HEK293T (cell line): ENCODE measurements around the gene CLIP1.
A peak's percentile ranks its signal among the peaks of the same experiment; 100 is the strongest.
"Not testable (repeated sequence)": the region's sequence is repeated elsewhere in the genome, so short reads cannot be mapped to it uniquely, and the experiment has no call there.

Experiments
- CTCF ChIA-PET: fragments of 350-600 bp; formaldehyde crosslinking; extraction: SDS; loops from one replicate; lab custom pipeline; 2021; ENCODE audit warnings: antibody characterized with exemption, inconsistent platforms; lab: Yijun Ruan, JAX
- POLR2A ChIA-PET: fragments of 350-600 bp; formaldehyde crosslinking; extraction: SDS; loops from one replicate; lab custom pipeline; 2020; ENCODE audit warnings: antibody characterized with exemption, inconsistent platforms; lab: Yijun Ruan, JAX
- DNase-seq: peaks from one replicate; pipeline ENCODE4 v3.0.0; 2012; ENCODE audit warnings: mixed read lengths; ENCODE audit errors: extremely low spot score
- ARNT ChIP-seq: fragments of 450-650 bp; IDR thresholded peaks from 2 replicates; pipeline ENCODE4 v1.6.1; 2017; ENCODE audit warnings: mild to moderate bottlenecking
- BHLHE40 ChIP-seq: fragments of 450-650 bp; IDR thresholded peaks from 2 replicates; pipeline ENCODE4 v1.6.1; 2016; ENCODE audit warnings: mild to moderate bottlenecking, moderate library complexity, borderline replicate concordance
- CTBP1 ChIP-seq: fragments of 450-650 bp; IDR thresholded peaks from 2 replicates; pipeline ENCODE4 v1.6.1; 2016; ENCODE audit warnings: borderline replicate concordance
- ELF4 ChIP-seq: fragments of 450-650 bp; IDR thresholded peaks from 2 replicates; pipeline ENCODE4 v1.6.1; 2017; ENCODE audit warnings: antibody characterized with exemption
- FOXA1 ChIP-seq: fragments of 450-650 bp; IDR thresholded peaks from 2 replicates; pipeline ENCODE4 v1.6.1; 2016; ENCODE audit warnings: mild to moderate bottlenecking
- FOXK2 ChIP-seq: fragments of 450-650 bp; IDR thresholded peaks from 2 replicates; pipeline ENCODE4 v1.6.1; 2016; ENCODE audit warnings: mild to moderate bottlenecking
- FOXM1 ChIP-seq: fragments of 450-650 bp; IDR thresholded peaks from 2 replicates; pipeline ENCODE4 v1.6.1; 2017; ENCODE audit warnings: mild to moderate bottlenecking, borderline replicate concordance
- HDGF ChIP-seq: fragments of 450-650 bp; IDR thresholded peaks from 2 replicates; pipeline ENCODE4 v1.6.1; 2017; ENCODE audit warnings: antibody characterized with exemption, borderline replicate concordance
- L3MBTL2 ChIP-seq: fragments of 450-650 bp; conservative IDR thresholded peaks from 2 replicates; pipeline ENCODE4 v1.6.1; 2016; ENCODE audit warnings: mild to moderate bottlenecking
- LEF1 ChIP-seq: fragments of 450-650 bp; IDR thresholded peaks from 2 replicates; pipeline ENCODE4 v1.6.1; 2017; ENCODE audit warnings: mild to moderate bottlenecking, borderline replicate concordance
- NFRKB ChIP-seq: fragments of 450-650 bp; IDR thresholded peaks from 2 replicates; pipeline ENCODE4 v1.6.1; 2016; ENCODE audit warnings: mild to moderate bottlenecking, moderate library complexity
- SP1 ChIP-seq: fragments of 450-650 bp; IDR thresholded peaks from 2 replicates; pipeline ENCODE4 v1.6.1; 2017
- SUZ12 ChIP-seq: fragments of 450-650 bp; IDR thresholded peaks from 2 replicates; pipeline ENCODE4 v1.6.1; 2016; ENCODE audit warnings: mild to moderate bottlenecking
- TARDBP ChIP-seq: fragments of 450-650 bp; IDR thresholded peaks from 2 replicates; pipeline ENCODE4 v1.6.1; 2016
- ZNF384 ChIP-seq: fragments of 450-650 bp; IDR thresholded peaks from 2 replicates; pipeline ENCODE4 v1.6.1; 2016
- TF ChIP-seq, protein P1 (sequence below): fragments of 450-650 bp; IDR thresholded peaks from 2 replicates; pipeline ENCODE4 v1.6.1; 2016

The CLIP1 gene

DNA sequence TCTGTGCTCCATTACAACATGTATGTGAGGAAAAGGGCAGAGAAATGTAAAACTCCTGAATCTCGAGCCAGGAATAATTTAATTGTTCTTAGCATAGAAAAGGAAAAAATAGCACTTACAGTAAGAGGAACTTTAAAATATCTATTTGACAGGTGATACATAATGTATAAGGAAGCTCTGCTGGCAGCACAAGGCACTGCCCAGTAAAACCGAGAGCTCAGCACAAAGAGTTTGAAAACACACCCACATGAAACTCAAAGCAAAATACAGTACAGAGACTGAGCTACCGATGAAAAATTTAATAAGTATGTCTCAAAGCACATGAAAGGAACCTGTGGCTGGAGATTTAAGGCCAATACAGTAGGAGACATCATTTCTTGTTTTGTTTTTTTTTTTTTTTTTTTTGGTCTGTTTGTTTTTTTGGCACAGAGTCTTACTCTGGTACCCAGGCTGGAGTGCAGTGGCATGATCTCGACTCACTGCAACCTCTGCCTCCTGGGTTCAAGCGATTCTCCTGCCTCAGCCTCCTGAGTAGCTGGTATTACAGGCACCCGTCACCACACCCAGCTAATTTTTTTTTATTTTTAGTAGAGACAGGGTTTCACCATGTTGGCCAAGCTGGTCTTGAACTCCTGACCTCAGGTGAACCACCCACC lies 19.2 kb downstream of the CLIP1 start:
- no peak for DNase-seq
- ChIA-PET POLR2A (interaction anchor here (1.2 kb wide), 1 partner anchor 97 kb away, joined by 5 read pairs; the partner anchor contains the start of gene ZCCHC8), CTCF (interaction anchor here (1.1 to 2.1 kb wide), 2 partner anchors 22 to 68 kb away, joined by 3 to 6 read pairs; no protein-coding TSS in a partner anchor)
- no peak for TF ChIP-seq SUZ12
- TF ChIP-seq CTBP1 = no peak
- TF ChIP-seq HDGF = no peak
- TF ChIP-seq NFRKB = no peak
- TF ChIP-seq, protein P1, sequence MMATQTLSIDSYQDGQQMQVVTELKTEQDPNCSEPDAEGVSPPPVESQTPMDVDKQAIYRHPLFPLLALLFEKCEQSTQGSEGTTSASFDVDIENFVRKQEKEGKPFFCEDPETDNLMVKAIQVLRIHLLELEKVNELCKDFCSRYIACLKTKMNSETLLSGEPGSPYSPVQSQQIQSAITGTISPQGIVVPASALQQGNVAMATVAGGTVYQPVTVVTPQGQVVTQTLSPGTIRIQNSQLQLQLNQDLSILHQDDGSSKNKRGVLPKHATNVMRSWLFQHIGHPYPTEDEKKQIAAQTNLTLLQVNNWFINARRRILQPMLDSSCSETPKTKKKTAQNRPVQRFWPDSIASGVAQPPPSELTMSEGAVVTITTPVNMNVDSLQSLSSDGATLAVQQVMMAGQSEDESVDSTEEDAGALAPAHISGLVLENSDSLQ = no peak
- no peak for TF ChIP-seq ELF4
- TF ChIP-seq LEF1 = no peak
- TF ChIP-seq FOXA1 = no peak
- TF ChIP-seq ZNF384 = no peak
- TF ChIP-seq SP1 = no peak
- TF ChIP-seq FOXK2 = no peak
- no peak for TF ChIP-seq L3MBTL2
- TF ChIP-seq FOXM1 = no peak
- no peak for TF ChIP-seq TARDBP
- TF ChIP-seq ARNT = no peak
- TF ChIP-seq BHLHE40 = no peak

DNA sequence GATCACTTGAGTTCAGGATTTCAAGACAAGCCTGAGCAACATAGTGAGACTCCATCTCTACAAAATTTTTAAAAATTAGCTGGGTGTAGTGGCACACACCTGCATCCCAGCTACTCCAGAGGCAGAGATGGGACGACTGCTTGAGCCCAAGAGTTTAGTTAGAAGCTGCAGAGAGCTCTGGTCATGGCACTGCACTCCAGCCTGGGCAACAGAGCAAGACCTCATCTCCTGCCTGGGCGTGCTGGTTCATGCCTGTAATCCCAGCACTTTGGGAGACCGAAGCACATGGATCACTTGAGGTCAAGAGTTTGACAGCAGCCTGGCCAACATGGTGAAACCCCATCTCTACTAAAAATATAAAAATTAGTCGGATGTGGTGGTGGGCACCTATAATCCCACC lies 20.2 kb downstream of the CLIP1 start:
- no peak for DNase-seq
- TF ChIP-seq SUZ12 (no peak), FOXM1 (no peak), HDGF (no peak), ZNF384 (no peak), BHLHE40 (no peak), LEF1 (no peak), FOXA1 (no peak), CTBP1 (no peak), TARDBP (no peak)
- TF ChIP-seq, protein P1 = no peak
- POLR2A ChIA-PET = interaction anchor here (1.2 kb wide), 1 partner anchor 98 kb away, joined by 5 read pairs; the partner anchor contains the start of gene ZCCHC8
- CTCF ChIA-PET = interaction anchor here (1.1 to 2.1 kb wide), 2 partner anchors 21 to 69 kb away, joined by 3 to 6 read pairs; no protein-coding TSS in a partner anchor

DNA sequence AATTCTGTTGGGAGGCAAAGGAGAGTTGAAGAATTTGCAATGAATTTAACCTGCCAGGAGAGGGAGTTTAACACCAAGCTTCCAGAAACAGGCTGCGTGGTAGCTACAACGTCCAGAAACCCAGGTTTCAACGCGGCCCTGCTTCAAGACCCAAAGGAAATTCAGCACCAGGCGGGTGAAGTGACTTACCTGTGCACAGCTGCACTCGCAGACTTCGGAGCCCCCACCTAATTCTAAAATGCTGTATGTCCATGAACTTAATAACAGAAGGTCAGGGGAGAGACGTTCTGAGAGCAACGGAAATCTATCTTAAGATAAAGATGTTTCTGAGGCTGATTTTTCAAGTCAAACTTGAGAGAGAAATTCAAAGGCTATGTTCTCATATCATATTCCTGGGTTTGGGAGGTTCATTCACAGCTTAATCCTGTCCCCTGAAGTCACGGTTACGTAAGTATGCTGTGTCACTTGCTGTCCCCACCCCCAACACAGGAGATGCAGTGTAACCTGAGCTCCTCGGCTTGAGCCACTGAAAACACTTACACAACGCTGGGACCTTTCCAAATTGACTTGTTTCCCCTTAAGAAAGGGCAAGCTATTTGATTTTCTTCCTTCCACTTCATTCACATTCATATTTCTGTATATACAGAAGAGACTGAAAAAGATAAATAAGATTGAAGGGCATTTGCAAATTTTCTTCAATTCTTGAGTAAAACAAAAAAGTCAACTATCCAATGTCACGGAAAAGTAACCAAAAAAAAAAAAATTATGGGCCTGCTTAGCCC lies 22.7 kb downstream of the CLIP1 start:
- TF ChIP-seq FOXA1 = no peak
- TF ChIP-seq SUZ12 = no peak
- TF ChIP-seq NFRKB = no peak
- TF ChIP-seq SP1 = no peak
- no peak for TF ChIP-seq ARNT
- no peak for TF ChIP-seq HDGF
- no peak for TF ChIP-seq BHLHE40
- no peak for TF ChIP-seq CTBP1
- TF ChIP-seq LEF1 = no peak
- TF ChIP-seq ZNF384 = no peak
- TF ChIP-seq TARDBP = no peak
- no peak for TF ChIP-seq L3MBTL2
- no peak for TF ChIP-seq ELF4
- TF ChIP-seq FOXK2 = no peak
- TF ChIP-seq FOXM1 = no peak
- TF ChIP-seq, protein P1 = no peak
- CTCF ChIA-PET = interaction anchor here (0.6 to 3.0 kb wide), 15 partner anchors 9 to 186 kb away, joined by 3 to 23 read pairs (median 3); no protein-coding TSS in a partner anchor
- peak; percentile 72 for DNase-seq
- POLR2A ChIA-PET = interaction anchor here (0.7 to 4.6 kb wide), 23 partner anchors 11 to 354 kb away, joined by 3 to 60 read pairs (median 5); partner anchors contain the start of genes CLIP1 and ZCCHC8

DNA sequence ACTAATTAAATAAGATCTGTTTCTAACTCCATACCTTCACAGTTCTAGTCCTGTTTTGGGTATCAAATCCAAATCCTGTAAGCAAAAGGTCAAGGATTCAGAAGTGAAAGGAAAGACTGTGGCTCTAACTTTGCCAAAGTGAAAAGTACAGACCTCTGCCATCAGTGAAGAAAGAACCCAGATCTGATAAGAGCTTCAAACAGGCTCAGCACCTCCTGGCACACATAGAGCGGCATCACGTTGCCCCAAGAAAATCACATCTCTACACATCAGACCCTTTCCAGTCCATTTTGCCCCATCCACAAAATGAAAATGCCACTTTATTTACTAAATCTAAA lies 23.2 kb downstream of the CLIP1 start:
- no peak for TF ChIP-seq HDGF
- no peak for TF ChIP-seq NFRKB
- TF ChIP-seq BHLHE40 = no peak
- no peak for TF ChIP-seq ARNT
- no peak for TF ChIP-seq CTBP1
- TF ChIP-seq ELF4 = no peak
- TF ChIP-seq ZNF384 = no peak
- TF ChIP-seq FOXM1 = no peak
- TF ChIP-seq TARDBP = no peak
- no peak for TF ChIP-seq SP1
- no peak for TF ChIP-seq FOXK2
- no peak for TF ChIP-seq LEF1
- TF ChIP-seq, protein P1 = no peak
- no peak for TF ChIP-seq FOXA1
- no peak for TF ChIP-seq SUZ12
- no peak for DNase-seq
- CTCF ChIA-PET = interaction anchor here (0.7 to 3.0 kb wide), 11 partner anchors 9 to 187 kb away, joined by 3 to 23 read pairs (median 4); no protein-coding TSS in a partner anchor
- POLR2A ChIA-PET = interaction anchor here (0.7 to 4.6 kb wide), 15 partner anchors 11 to 205 kb away, joined by 3 to 60 read pairs (median 6); partner anchors contain the start of genes CLIP1 and ZCCHC8

DNA sequence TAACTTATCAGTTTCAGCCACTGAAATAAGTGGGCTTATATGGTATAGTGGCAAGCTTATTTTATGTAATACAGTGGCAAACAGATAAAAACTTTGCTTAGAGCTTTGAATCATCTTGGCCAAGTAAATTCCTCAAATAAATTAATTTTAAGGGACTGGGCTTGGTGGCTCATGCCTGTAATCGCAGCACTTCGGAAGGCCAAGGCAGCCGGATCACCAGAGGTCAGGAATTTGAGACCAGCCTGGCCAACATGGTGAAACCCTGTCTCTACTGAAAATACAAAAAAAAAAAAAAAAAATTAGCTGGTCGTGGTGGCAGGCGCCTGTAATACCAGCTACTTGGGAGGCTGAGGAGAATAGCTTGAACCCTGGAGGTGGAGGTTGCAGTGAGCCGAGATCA lies 24.5 kb downstream of the CLIP1 start:
- DNase-seq = not testable (repeated sequence)
- CTCF ChIA-PET = interaction anchor here (0.7 kb wide), 1 partner anchor 334 kb away, joined by 6 read pairs; no protein-coding TSS in a partner anchor
- POLR2A ChIA-PET = interaction anchor here (3.9 to 4.6 kb wide), 2 partner anchors 24 to 102 kb away, joined by 47 to 60 read pairs; partner anchors contain the start of genes CLIP1 and ZCCHC8
